IPS-18a (cell line): ENCODE data around the gene ZNF728.
"Not testable (repeated sequence)": the region's sequence is repeated elsewhere in the genome, so short reads cannot be mapped to it uniquely, and the experiment has no call there.

Source experiments
- H3K27ac ChIP-seq: one replicate; pipeline ENCODE4 v1.5.1; 2013; ENCODE audit warnings: low read length
- H3K27me3 ChIP-seq: one replicate; pipeline ENCODE4 v1.6.1; 2013; ENCODE audit warnings: mild to moderate bottlenecking, low read length; ENCODE audit not compliant: control insufficient read depth, insufficient read depth
- H3K36me3 ChIP-seq: one replicate; pipeline ENCODE4 v1.6.1; 2013; ENCODE audit warnings: low read depth, low read length; ENCODE audit not compliant: control insufficient read depth
- H3K4me1 ChIP-seq: one replicate; pipeline ENCODE4 v1.6.1; 2013; ENCODE audit warnings: low read depth, low read length; ENCODE audit not compliant: control insufficient read depth
- H3K4me3 ChIP-seq: one replicate; pipeline ENCODE4 v1.5.1; 2013; ENCODE audit warnings: low read length
- H3K9ac ChIP-seq: one replicate; pipeline ENCODE4 v1.6.1; 2013; ENCODE audit warnings: mild to moderate bottlenecking, low read length, moderate library complexity
- H3K9me3 ChIP-seq: one replicate; pipeline ENCODE4 v1.6.1; 2013; ENCODE audit warnings: low read depth, low read length; ENCODE audit not compliant: control insufficient read depth

The ZNF728 gene

DNA sequence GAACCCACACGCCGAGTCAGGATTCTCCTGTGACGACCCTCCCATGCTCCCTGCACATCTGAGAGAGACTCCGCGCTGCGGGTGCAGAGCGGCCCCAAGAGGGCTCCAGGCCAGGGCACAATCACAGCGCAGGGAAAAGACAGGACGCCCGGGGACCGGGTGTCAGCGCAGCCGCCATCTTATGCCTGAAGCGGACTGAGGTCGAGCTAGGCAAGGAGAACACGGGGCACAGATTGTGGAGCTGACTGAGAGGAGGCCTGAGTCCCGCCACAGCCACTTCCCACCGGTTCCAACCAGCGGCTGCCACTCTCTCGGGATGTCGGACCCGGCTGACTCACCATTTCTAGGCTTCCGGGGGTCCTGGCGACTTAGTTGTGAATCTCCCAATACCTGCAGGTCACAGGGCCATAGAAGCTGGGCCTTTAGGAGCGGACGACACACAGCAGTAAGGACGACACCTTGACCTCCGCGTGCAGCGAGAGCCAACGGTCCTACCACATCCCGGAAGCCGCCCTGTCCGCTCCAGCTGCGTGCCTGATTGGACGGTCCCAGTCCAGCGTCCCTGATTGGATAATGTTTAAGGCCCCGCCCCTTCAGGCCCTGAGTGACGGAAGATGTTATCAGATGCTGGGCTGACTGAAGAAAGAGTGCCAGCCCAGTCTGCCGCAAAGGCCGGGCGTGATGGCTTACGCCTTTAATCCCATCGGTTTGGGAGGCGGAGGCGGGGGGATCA is at the start of gene ZNF728:
Gene ZNF728, minus strand, starts transcription at position 487 of the 733 bp plus-strand sequence. Its CDS starts 146 bp downstream, at position 341.
- H3K36me3 ChIP-seq = no peaks in the 10 kb centered on the region
- no peak within 1 kb of the TSS for H3K9ac ChIP-seq
- no peaks in the 10 kb centered on the region for H3K4me1 ChIP-seq
- no peaks in the 10 kb centered on the region for H3K27me3 ChIP-seq
- no peak within 1 kb of the TSS for H3K4me3 ChIP-seq
- H3K9me3 ChIP-seq = peaks cover 60% of the 10 kb centered on the region
- H3K27ac ChIP-seq = no peak within 1 kb of the TSS

GRCh38 chr19:23052349-23052748 is 49.4 kb upstream of the ZNF728 start:
- no peak overlapping the region for H3K4me3 ChIP-seq
- peaks cover 72% of the 10 kb centered on the region for H3K9me3 ChIP-seq
- H3K27ac ChIP-seq = no peak overlapping the region
- no peaks in the 10 kb centered on the region for H3K4me1 ChIP-seq
- H3K27me3 ChIP-seq = no peaks in the 10 kb centered on the region
- no peaks in the 10 kb centered on the region for H3K36me3 ChIP-seq
- no peak overlapping the region for H3K9ac ChIP-seq

DNA sequence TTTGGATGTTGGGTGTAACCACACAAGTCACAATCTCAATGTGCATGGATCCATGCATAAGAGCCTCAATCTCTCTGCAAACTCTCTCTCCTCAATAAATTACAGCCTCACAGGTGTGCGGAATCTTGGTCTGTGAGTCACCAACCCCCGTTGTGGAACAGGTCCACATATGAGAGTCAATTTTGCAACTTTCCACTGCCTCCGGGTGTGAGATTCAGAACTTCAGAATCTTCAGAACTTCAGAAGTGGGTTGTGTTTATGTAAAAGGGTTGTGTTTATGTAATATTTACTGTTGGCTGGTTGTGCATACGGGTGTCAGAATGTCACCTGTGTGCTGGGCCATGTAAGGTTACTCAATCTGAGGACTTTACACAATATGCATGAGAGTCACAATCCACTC is 46.3 kb upstream of the ZNF728 start:
- H3K9me3 ChIP-seq = peaks cover 70% of the 10 kb centered on the region
- H3K9ac ChIP-seq = no peak overlapping the region
- H3K36me3 ChIP-seq = no peaks in the 10 kb centered on the region
- H3K27me3 ChIP-seq = no peaks in the 10 kb centered on the region
- no peak overlapping the region for H3K27ac ChIP-seq
- H3K4me3 ChIP-seq = no peak overlapping the region
- H3K4me1 ChIP-seq = no peaks in the 10 kb centered on the region

GRCh38 chr19:23046743-23047142 is 43.8 kb upstream of the ZNF728 start:
- no peak overlapping the region for H3K9ac ChIP-seq
- no peak overlapping the region for H3K27ac ChIP-seq
- peaks cover 69% of the 10 kb centered on the region for H3K9me3 ChIP-seq
- no peaks in the 10 kb centered on the region for H3K4me1 ChIP-seq
- H3K27me3 ChIP-seq = no peaks in the 10 kb centered on the region
- H3K4me3 ChIP-seq = no peak overlapping the region
- no peaks in the 10 kb centered on the region for H3K36me3 ChIP-seq

DNA sequence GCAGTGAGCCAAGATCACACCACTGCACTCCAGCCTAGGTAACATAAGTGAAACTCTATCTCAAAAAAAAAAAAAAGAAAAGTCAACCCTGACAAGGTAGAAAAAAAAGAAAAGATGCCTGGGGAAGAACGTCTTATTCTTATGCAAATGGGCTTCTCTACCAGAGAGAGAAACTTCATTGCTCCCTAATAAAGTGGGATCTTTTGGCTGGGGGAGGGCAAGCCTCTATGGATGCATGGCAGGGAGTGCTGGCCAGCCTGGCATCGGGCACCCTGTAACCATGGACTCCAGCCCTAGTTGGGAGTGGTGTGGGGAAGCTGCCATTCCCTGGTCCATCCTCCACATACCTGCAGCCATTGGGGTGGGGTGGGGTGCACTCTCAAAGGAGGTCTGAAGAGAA is 30.7 kb upstream of the ZNF728 start:
- Histone ChIP-seq H3K27me3 (no peaks in the 10 kb centered on the region), H3K27ac (no peak overlapping the region), H3K9me3 (peaks cover 31% of the 10 kb centered on the region), H3K9ac (no peak overlapping the region), H3K4me1 (no peaks in the 10 kb centered on the region), H3K4me3 (no peak overlapping the region), H3K36me3 (no peaks in the 10 kb centered on the region)

GRCh38 chr19:23015660-23016059 is 12.7 kb upstream of the ZNF728 start:
- no peaks in the 10 kb centered on the region for H3K27me3 ChIP-seq
- no peaks in the 10 kb centered on the region for H3K4me1 ChIP-seq
- H3K36me3 ChIP-seq = no peaks in the 10 kb centered on the region
- no peak overlapping the region for H3K9ac ChIP-seq
- H3K27ac ChIP-seq = no peak overlapping the region
- H3K9me3 ChIP-seq = peaks cover 57% of the 10 kb centered on the region
- no peak overlapping the region for H3K4me3 ChIP-seq

GRCh38 chr19:22994957-22995356 is 8.0 kb downstream of the ZNF728 start:
- H3K27me3 ChIP-seq, H3K4me3 ChIP-seq, H3K9ac ChIP-seq, H3K36me3 ChIP-seq, H3K27ac ChIP-seq, H3K4me1 ChIP-seq: not testable (repeated sequence)
- peaks cover 70% of the 10 kb centered on the region for H3K9me3 ChIP-seq

DNA sequence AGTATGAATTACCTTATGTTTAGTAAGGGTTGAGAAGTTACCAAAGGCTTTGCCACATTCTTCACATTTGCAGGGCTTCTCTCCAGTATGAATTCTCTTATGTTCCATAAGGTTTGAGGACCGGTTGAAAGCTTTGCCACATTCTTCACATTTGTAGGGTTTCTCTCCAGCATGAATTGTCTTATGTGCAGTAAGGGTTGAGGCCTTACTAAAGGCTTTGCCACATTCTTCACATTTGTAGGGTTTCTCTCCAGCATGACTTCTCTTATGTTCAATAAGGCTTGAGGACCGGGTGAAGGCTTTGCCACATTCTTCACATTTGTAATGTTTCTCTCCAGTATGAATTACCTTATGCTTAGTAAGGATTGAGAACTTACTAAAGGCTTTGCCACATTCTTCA is 26.7 kb downstream of the ZNF728 start:
- Histone ChIP-seq H3K9ac (no peak overlapping the region), H3K27me3 (no peaks in the 10 kb centered on the region), H3K4me3 (no peak overlapping the region), H3K9me3 (peaks cover 66% of the 10 kb centered on the region), H3K36me3 (no peaks in the 10 kb centered on the region), H3K27ac (no peak overlapping the region), H3K4me1 (no peaks in the 10 kb centered on the region)

GRCh38 chr19:22975546-22976136 is 27.3 kb downstream of the ZNF728 start:
- not testable (repeated sequence) for H3K4me3 ChIP-seq, H3K27ac ChIP-seq, H3K27me3 ChIP-seq, H3K9ac ChIP-seq, H3K4me1 ChIP-seq, H3K36me3 ChIP-seq
- H3K9me3 ChIP-seq = peaks cover 66% of the 10 kb centered on the region

- no peak overlapping the region for H3K27ac ChIP-seq
- H3K4me3 ChIP-seq = no peak overlapping the region
- H3K36me3 ChIP-seq = no peaks in the 10 kb centered on the region
- no peaks in the 10 kb centered on the region for H3K4me1 ChIP-seq
- peaks cover 74% of the 10 kb centered on the region for H3K9me3 ChIP-seq
- no peaks in the 10 kb centered on the region for H3K27me3 ChIP-seq
- H3K9ac ChIP-seq = no peak overlapping the region
Measured at GRCh38 chr19:22945560-22945959, 57.4 kb downstream of the ZNF728 start.

GRCh38 chr19:22935151-22935550 is 67.8 kb downstream of the ZNF728 start:
- Histone ChIP-seq H3K9me3 (peaks cover 62% of the 10 kb centered on the region), H3K4me1 (no peaks in the 10 kb centered on the region), H3K27me3 (no peaks in the 10 kb centered on the region), H3K4me3 (no peak overlapping the region), H3K27ac (no peak overlapping the region), H3K36me3 (no peaks in the 10 kb centered on the region), H3K9ac (no peak overlapping the region)

DNA sequence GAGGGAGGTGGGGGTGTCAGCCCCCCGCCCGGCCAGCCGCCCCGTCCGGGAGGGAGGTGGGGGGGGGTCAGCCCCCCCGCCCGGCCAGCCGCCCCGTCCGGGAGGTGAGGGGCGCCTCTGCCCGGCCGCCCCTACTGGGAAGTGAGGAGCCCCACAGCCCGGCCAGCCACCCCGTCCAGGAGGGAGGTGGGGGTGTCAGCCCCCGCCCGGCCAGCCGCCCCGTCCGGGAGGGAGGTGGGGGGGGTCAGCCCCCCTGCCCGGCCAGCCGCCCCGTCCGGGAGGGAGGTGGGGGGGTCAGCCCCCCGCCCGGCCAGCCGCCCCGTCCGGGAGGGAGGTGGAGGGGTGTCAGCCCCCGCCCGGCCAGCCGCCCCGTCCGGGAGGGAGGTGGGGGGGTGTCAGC is 75.4 kb downstream of the ZNF728 start:
- H3K36me3 ChIP-seq, H3K27ac ChIP-seq, H3K4me3 ChIP-seq, H3K9ac ChIP-seq, H3K4me1 ChIP-seq, H3K27me3 ChIP-seq: not testable (repeated sequence)
- H3K9me3 ChIP-seq = peaks cover 37% of the 10 kb centered on the region
